Measurements from ENCODE around the gene HSPA1L.

GRCh38 chr6:31781244-31782125 is 33.6 kb downstream of the HSPA1L start:
- no peak for TF ChIP-seq CTCF (IDR thresholded peaks at IDR 0.05; ENCODE audit: poor library complexity)
- no peak for TF ChIP-seq EZH2phosphoT487 (IDR thresholded peaks at IDR 0.05; ENCODE audit: low read depth, severe bottlenecking, unreplicated experiment)
